Body of pancreas (tissue), 4 donors: ENCODE results near the gene EN1.

ENCODE experiments used
- CTCF ChIP-seq, 7 experiments: fragments of 450-650 bp in 4 of 7; fragments of 200-600 bp in 3 of 7; sonication (generic) in 3 of 7; IDR thresholded peaks; one replicate each; pipeline ENCODE4 v1.5.1; 2016 to 2019; ENCODE audit warnings: antibody characterized with exemption in 7 of 7
- POLR2A ChIP-seq, 3 donors: fragments of 450-650 bp; IDR thresholded peaks; one replicate each; pipeline ENCODE4 v1.6.1; 2016; ENCODE audit warnings: antibody characterized with exemption in 3 of 3, mild to moderate bottlenecking in 2 of 3

- TF ChIP-seq CTCF (IDR thresholded peaks at IDR 0.05) = no peak
- TF ChIP-seq POLR2A (IDR thresholded peaks at IDR 0.05) = no peak
Measured at GRCh38 chr2:118875318-118875717, 27.9 kb upstream of the EN1 start.
